ENCODE data around the gene KDM4C.
"Not testable (repeated sequence)": the region's sequence is repeated elsewhere in the genome, so short reads cannot be mapped to it uniquely, and the experiment has no call there.

The KDM4C gene

GRCh38 chr9:6987381-6987780 is 229.6 kb downstream of the KDM4C start:
- DNase-seq: no peak

DNA sequence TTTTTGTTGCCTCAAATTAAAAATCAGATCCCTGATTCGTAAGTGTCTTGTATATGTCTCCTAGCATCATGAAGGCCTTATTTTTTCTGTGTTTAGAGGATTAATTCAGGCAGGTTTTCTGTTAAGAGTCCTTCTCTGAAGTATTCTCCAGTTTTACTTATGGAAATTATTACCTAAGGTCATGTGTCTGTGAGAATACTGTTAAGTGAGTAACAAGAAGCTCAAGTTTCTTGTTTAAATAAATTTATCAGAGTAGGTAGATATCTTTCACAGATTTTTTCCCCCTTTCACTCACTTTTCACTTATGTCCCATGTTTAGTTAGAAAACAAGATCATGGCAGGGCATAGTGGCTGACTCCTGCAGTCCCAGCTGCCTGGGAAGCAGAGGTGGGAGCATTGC is 233.6 kb downstream of the KDM4C start:
- no peak for DNase-seq

- no peak for DNase-seq
Measured at GRCh38 chr9:6996061-6996854, 238.5 kb downstream of the KDM4C start.

DNA sequence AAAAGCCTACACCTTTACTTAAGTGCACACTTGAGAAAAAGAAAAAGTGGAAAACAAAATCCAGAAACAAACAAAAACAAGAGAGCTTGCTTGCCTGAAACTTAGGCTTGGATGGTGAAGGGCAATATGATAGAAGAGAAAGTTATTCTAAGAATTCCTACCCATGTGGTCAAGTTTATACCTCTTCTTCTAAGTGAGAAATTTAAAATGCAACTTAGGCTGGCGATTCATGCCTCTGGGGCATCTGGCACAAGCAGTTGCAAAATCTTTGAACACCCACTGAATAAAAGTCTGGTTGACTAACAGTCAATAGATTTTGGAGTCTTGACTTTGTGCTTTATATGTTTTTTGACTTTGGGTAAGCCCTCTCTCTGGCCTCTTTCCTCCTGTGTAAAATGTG is 239.6 kb downstream of the KDM4C start:
- DNase-seq: no peak

DNA sequence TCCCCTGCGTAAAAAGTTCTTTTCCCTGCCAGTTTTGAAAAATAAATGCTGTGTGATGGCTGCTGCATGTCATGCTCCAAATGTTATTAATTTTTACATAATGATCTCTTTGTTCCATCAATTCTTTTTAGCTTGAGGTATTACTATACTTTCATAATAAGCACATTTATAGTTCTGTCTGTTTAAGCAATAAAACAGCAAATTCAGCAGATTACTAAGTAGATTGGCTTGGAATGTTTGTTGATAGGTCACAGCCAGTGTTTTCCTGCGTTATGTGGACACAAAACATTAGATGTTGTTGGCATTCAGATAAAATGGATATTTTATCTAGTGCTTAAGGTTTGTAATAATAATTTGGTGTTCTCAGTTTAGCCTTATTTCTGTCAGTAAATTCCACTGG is 242.0 kb downstream of the KDM4C start:
- no peak for DNase-seq

- no peak for DNase-seq
Measured at GRCh38 chr9:7001571-7001970, 243.8 kb downstream of the KDM4C start.

- DNase-seq: no peak
Measured at GRCh38 chr9:7003861-7004260, 246.1 kb downstream of the KDM4C start.

GRCh38 chr9:7006417-7006816 is 248.6 kb downstream of the KDM4C start:
- DNase-seq: no peak

- DNase-seq: no peak
Measured at GRCh38 chr9:7008411-7008810, 250.6 kb downstream of the KDM4C start.

GRCh38 chr9:7009065-7009464 is 251.3 kb downstream of the KDM4C start:
- DNase-seq: no peak

DNA sequence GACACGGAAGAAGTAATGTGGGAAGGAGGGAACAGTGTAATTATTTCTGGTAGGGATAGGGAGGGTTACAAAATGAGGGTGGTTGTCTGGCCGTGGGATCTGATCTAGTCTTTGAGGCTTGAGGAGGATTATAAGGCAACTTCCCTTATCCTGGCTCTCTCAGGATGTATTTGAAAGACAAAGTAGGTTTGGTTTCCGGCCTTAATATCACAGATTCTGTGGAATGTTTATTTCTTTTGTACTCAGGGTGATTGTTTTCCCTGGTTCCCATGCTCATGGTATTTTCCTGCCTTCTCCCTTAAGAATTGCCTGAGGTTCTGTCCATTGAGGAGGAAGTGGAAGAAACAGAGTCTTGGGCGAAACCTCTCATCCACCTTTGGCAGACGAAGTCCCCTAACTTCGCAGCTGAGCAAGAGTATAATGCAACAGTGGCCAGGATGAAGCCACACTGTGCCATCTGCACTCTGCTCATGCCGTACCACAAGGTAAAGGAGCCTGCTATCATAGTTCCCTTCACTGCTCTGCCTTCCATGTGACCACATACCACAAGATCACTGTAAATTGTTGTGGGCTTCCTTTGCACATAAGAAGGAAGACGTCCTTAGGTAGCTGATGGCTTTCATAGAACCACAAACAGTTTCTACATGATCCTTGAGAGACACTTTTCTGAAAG is 253.8 kb downstream of the KDM4C start:
- peak; percentile 38 for DNase-seq

GRCh38 chr9:7027996-7028395 is 270.2 kb downstream of the KDM4C start:
- no peak for DNase-seq

DNA sequence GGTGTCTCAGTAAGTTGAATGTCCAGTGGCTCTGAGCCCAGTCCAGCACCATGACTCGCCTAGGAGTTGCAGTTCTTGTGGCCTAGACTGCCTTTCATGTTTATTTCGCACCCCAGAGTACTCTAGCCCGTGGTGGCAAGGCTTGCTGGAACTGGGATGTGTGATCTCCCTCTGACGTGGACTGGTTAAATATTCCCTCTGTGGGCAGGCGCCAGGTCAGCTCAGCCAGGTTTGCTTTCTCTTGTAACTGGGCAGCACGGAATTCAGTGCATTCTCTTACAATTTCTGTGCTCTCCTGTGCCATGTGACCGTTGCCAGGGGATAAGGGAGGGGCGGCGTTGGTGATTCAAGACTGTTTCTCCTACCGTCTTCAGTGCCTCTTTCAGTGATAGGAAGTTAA is 270.8 kb downstream of the KDM4C start:
- DNase-seq: no peak

DNA sequence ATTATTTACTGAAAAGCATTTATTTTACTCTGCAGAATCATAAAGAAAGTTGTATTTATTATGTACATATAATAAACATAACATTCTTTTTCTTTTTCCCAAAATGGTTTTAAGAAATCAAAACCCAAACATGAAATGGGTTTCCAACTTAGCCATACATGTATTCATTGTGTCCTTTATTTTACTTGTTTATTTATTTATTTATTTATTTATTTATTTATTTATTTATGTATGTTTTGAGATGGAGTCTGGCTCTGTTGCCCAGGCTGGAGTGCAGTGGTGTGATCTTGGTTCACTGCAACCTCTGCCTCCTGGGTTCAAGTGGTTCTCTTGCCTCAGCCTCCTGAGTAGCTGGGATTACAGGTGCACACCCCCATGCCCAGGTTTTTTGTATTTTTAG is 273.2 kb downstream of the KDM4C start:
- DNase-seq: not testable (repeated sequence)

DNA sequence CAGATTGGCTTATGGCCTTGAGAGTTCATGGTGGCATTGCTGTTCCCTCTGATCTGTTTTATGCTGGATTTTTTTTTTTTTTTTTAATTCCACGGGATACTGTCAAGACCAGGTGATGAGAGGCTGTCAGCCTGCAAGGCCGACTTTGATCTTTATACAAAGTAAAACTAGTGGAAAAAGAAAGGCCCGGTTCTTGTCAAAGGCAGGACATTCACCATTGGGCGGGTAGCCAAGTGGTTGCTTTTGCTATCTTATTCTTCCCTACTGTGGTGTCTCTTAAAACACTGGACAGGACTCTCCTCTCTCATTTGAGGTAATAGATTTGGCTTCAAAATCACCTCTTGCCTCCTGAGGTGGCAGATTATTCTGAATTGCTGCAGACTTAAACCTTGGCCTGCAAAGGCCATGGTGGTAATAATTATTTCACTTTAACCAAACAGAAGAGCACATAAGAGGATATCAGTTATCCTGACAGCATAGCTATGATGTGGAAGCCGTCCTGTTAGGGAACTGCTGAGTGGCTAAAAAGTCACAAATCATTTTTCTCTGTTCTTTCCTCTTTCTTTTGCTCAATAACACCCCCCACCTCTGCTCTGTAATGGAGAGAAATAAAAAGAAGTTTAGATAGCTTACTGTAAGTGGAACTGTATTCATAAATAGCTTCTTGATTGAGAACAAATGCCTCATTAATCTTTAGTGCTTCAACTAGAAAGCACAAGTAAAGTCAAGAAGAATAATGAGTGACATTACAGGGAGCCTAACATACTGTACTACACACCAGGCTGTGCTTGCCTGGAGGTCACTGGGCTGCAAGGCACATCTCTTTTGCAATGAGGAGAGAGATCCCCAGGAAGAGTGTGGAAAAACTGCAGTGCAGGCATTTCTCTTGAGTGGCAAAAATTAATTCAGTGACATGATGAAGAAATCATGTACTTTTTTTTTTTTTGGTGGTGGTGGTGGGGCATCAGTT is 275.6 kb downstream of the KDM4C start:
- DNase-seq: no peak

DNA sequence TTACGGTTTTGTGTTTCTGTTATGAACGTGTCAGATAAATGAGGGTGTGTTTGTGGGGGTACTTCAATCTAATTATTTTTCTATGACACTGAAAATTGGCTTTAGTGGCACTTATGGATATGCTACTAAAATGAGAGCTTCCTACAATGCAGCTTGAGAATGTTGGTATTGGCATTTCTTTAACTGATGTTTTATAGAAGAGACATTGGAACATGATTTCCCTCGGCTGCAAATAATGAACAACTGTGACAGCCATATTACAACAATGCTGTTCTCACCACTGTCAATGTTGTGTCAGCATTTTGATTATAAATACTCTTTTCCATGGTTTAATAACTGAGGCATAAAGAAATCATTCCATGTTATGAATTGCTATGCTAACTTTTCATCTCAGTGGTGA is 279.4 kb downstream of the KDM4C start:
- no peak for DNase-seq

DNA sequence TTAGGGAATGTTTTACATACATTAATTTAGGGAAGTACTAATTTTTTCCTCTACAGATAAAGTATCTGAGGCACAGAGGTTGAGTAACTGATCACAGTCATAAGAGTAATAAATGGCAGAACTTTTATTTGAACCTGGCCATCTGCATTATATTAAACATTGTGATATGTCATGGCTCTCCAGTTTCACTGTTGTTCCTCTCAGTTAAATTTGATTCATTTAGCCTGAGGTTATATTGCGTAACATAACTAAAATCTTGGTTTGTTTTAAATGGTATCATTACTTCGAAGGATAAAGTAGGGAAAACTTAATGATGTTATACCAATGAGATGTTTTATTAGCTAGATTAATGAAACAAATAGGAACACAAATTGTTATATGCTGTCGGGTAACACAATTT is 284.4 kb downstream of the KDM4C start:
- no peak for DNase-seq

- no peak for DNase-seq
Measured at GRCh38 chr9:7045361-7045760, 287.6 kb downstream of the KDM4C start.

GRCh38 chr9:7051711-7052110 is 293.9 kb downstream of the KDM4C start:
- DNase-seq: no peak

- no peak for DNase-seq
Measured at GRCh38 chr9:7053903-7054302, 296.1 kb downstream of the KDM4C start.

DNA sequence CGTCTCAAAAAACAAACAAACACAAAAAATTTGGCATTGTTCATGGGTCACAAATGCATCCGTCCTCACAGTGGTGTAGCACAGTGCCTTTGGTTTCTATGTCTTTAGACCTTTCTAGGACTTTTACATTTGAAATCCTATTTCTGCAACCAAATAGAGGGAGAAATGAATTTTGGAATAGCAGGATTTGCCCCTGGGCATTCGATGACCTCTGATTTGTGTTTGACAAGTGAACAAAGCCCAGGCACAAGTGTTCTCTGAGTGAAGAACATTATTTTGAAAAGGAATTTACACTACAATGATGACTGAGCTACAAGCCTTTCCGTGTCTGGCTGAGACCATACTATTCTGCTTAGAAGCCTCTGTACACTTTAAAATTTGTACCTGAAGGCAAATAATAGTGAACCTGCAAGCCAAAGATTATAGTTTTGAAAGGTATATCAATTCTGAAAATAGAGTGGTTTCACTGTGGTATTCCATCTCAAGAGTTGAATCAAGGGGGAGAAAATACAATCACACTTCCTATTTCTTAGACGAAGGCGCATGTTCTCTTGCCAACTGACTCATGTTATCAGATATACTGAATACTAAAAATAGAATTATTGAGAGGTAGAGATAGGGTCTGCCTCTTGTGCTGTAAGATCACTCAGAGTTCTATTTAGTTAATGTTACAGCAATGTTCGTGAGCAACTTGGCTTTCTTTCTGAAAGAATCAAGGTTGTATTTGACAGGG is 297.6 kb downstream of the KDM4C start:
- DNase-seq: no peak

- DNase-seq: no peak
Measured at GRCh38 chr9:7056254-7056653, 298.5 kb downstream of the KDM4C start.

- DNase-seq: no peak
Measured at GRCh38 chr9:7058473-7058872, 300.7 kb downstream of the KDM4C start.
